ENCODE measurements around the gene HECW1.
A peak's percentile ranks its signal among the peaks of the same experiment; 100 is the strongest.
"Not testable (repeated sequence)": the region's sequence is repeated elsewhere in the genome, so short reads cannot be mapped to it uniquely, and the experiment has no call there.

Gene HECW1

DNA sequence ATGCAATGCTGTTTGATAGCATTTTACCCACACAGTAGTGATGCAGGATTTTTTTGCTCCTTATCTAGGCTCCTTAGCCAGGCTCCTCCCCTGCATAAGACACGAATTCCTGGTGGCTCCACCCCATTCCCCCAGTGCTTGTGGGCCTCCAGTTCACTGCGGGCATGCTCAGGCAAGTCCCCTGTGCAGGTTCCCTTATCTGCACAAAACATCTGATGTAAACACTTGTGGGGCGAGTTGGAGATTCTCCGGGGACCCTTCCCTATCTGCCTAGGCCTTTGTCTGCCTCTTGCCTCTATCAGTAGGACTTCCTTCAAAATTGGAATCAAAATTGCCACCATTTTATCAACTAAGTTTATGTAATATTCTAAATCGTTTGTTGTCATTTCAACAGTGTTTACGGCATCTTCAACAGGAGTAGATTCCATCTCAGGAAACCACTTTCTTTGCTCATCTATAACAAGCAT lies 465.1 kb downstream of the HECW1 start:
- DNase-seq (ENCODE audit: low read depth in 2 of 2), result no peak

DNA sequence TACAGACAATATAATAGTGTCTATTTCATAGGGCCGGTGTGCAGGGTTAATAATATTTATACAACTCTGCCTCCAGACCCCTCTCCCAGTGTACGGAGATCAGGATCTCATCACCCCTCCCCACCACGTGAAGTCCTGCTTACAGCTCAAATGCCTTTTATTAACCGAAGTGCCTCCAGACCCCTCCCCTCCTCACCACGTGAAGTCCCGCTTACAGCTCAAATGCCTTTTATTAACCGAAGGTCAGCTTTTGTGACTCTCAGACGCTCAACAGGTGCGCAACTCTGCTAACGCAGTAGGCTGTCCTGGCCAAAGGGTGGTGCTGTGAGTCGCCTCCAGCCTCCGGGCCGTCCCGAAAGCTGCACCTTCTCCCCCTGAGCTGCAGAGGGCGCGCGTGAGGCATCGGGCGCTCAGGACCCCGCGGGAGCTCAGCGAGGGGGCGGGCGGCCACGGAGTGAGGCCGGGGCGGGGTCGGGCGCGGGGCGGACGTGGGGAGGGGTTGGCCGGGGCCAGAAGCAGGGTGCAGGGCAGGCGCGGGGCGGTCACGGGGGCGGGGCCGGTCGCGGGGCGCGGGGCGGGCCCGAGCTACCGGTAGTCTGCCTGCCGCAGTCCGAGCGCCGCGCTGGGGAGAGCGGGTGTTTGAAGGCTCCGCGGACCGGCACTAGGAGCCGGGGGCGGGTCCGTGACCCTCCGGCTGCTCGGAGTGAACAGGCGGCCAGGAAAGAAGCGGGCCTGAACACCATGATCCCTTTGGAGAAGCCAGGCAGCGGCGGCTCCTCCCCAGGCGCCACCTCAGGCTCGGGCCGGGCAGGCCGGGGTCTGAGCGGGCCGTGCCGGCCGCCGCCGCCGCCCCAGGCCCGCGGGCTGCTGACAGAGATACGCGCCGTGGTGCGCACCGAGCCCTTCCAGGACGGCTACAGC lies 470.3 kb downstream of the HECW1 start, which contains the start of gene STK17A:
Gene STK17A (plus strand): TSS at position 606 of the 921 bp plus-strand sequence. CDS start 136 bp downstream, at position 742.
- DNase-seq (ENCODE audit: low read depth in 2 of 2), result peak; percentile 89 to 91

DNA sequence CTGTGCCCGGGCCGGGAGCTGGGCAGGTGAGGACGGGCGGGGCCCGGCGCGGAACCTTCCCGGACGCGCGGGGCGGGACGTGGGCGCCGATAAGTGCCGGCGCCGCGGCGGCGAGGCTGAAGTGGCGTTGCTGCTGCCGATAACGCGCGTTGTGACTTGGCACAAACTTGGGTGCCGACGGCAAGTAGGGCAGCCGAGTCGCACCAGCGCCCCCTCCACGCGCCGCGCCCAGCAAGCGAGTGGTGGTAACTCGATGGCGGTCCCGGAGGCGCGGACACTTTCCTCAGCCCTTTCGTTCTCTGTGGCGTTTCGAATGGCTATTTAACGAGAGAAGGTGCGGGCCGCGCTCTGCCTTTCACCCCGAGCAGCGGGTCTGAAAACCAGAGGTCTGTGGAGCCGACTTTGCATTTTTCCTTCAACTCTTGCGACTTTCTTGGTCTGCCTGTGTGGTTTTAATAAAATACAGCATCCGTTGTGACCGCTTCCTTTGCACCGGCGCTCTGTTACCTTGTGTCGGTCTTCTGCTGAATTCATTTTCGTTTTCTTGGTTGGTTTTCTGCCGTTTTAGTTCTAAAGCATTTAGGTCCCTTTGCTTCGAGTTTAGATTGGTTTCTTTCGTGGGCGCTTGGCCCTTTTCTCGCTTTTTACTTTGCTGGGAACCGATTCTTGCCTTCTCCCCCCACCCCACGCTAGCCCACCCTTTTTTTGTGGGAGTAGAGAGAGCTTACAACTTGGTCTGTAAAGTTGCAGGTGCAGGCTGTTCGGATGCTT lies 471.2 kb downstream of the HECW1 start:
- DNase-seq (ENCODE audit: low read depth in 2 of 2), result peak; percentile 50 to 51

DNA sequence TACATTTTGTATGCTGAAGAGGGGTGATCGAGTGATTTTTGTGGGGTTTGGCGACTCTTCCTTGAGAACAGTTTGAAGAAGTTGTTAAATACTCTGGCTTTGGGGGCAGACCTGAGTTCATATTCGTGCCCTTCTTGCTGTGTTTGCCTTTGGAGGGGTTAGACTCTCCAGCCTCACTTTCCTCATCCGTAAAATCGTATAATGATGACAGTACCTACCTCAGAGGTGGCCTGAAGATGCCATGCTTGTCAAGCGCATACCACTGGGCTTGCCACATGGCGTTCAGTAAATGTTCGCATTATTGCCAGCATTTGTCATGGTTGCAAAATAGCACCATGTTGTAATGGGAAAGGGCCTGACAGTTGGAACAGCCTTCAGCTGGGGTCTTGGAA lies 471.7 kb downstream of the HECW1 start:
- no peak for DNase-seq (ENCODE audit: low read depth in 2 of 2)

DNA sequence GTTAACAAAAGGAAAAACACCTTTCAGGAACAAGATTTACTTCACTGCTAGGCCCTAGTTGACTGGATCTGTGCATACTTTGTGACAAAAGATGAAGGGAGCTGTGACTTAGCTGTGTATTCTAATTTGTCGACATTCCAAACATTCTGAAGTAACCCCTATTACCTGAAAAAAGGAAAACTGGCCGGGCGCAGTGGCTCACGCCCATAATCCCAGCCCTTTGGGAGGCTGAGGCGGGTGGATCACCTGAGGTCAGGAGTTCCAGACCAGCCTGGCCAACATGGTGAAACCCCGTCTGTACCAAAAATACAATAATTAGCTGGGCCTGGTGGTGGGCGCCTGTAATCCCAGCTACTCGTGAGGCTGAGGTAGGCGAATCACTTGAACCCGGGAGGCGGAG lies 472.3 kb downstream of the HECW1 start:
- not testable (repeated sequence) for DNase-seq (ENCODE audit: low read depth in 2 of 2)

- DNase-seq (ENCODE audit: low read depth in 2 of 2), result no peak
Measured at GRCh38 chr7:43585562-43585961, 473.1 kb downstream of the HECW1 start.

DNA sequence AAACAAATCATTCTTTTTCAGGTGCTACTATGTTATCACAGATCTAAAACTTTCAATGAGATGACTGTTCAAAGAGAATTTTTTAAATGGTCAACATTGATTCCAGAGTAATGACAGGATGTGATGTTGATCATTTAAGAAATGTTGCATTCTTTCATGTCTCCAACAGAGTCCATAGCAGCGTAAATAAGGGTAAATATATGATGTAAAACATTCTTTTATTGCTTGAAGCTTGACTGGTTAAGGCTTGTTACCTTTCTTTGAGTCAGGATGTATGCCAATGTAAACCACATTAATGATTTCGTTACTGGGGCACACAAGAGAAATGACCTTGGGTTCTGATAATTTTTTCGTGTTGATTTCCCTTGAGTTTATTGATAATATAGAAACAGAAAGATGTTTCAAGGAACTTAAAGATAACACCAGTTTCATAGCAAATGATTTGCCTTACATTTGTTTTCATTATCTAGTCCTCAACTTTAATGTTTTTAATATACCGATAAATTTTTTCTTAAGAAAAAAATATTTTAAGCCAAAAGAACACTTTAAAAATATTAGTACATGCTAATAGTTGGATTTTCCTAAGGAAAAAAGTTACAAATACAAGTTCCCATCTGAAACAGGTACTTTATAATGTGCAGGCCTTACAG lies 473.9 kb downstream of the HECW1 start:
- no peak for DNase-seq (ENCODE audit: low read depth in 2 of 2)

DNA sequence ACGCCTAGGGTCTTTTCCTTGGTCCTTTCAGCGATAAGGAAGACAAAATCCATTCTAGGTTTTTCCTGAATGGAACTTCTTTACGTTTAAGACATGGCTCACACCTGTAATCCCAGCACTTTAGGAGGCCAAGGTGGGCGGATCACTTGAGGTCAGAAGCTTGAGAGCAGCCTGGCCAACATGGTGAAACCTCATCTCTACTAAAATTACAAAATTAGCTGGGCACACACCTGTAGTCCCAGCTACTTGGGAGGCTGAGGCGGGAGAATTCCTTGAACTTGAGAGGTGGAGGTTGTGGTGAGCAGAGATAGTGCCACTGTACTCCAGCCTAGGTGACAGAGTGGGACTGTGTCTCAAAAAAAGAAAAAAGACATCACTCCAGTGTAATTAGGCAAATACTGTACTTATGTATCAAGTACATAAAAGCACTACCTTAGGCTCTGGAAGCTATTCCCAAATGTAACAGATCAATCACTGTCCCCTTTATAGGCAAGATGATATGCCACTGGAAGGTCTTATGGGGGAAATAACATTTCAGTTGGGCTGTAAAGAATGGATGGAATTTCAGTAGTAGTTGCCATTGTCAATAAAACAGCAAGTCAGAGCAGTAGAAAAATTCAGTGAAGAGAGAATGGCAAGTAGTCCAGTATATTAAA lies 476.2 kb downstream of the HECW1 start:
- DNase-seq (ENCODE audit: low read depth in 2 of 2), result no peak

DNA sequence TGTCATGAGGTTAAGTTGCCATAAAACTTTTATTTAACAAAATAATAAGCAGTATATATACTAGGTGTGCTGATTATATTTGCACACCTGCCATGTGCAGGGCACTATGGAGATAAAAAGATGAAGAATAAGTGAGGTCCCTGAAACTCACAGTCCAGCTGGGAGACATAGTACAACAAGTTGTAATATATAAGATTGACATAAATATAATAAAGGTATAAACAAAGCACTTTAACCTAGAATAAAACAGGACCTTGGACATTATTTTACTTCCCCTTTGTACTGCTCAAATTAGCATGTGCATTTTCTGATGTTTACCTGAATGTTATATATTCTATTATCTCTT lies 476.7 kb downstream of the HECW1 start:
- DNase-seq (ENCODE audit: low read depth in 2 of 2), result no peak

DNA sequence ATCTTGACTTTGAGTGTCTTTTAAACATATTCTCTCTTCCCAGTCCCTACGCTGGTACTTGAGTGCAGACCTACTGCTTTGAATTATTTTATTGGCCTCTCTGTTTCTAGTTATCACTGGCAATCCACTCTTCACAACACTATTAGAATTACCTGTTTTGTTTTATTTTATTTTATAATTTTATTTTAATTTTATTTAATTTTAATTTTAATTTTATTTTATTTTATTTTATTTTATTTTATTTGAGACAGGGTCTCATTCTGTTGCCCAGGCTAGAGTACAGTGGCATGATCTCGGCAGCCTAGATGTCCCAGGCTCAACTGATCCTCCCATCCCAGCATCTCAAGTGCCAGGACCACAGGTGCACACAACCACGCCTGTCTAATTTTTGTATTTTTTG lies 477.3 kb downstream of the HECW1 start:
- DNase-seq (ENCODE audit: low read depth in 2 of 2), result no peak

- DNase-seq (ENCODE audit: low read depth in 2 of 2), result no peak
Measured at GRCh38 chr7:43590862-43591557, 478.6 kb downstream of the HECW1 start.

GRCh38 chr7:43591558-43592180 lies 479.2 kb downstream of the HECW1 start:
- no peak for DNase-seq (ENCODE audit: low read depth in 2 of 2)

DNA sequence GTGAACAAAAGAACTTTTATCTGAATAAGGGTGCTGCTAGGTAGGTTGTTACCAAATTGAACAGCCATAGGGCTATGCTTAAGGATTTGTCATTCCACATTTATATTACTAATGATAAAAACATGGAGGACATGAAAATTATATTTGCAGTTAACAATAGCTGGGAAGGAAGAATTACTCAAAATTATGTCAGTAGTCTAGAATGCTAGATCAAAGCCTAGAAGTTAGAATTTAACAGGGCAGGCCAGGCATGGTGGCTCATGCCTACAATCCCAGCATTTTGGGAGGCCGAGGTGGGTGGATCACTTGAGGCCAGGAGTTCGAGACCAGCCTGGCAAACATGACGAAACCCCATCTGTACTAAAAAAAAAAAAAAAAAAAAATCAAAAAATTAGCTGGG lies 479.9 kb downstream of the HECW1 start:
- no peak for DNase-seq (ENCODE audit: low read depth in 2 of 2)

DNA sequence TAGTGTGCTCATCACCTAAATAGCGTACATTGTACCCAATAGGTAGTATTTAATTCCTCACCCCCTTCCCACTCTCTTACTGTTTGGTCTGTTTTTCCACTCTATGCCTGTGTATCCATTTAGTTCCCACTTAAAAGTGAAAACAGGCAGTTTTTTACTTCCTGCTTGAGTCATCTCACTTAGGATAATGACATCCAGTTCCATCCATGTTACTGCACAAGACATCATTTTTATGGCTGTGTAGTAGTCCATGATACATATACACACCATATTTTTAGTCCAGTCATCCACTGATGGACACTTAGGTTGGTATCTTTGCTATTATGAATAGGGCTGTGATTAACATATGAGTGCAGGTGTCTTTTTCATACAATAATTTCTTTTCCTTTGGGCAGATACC lies 480.6 kb downstream of the HECW1 start:
- DNase-seq (ENCODE audit: low read depth in 2 of 2), result no peak

- DNase-seq (ENCODE audit: low read depth in 2 of 2), result no peak
Measured at GRCh38 chr7:43594020-43594419, 481.6 kb downstream of the HECW1 start.

DNA sequence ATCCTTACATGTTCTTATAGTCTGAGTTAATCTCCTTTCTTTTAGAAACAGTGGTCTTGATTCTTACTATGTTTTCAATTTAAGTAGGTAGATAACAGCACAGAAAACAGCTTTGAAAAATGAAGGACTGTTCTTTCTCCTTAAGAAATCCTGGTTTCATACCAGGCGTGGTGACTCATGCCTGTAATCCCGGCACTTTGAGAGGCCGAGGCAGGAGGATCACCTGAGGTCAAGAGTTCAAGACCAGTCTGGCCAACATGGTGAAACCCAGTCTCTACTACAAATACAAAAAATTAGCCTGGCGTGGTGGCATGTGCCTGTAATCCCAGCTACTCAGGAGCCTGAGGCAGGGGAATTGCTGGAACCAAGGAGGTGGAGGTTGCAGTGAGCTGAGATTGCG lies 484.0 kb downstream of the HECW1 start:
- DNase-seq (ENCODE audit: low read depth in 2 of 2), result not testable (repeated sequence)

DNA sequence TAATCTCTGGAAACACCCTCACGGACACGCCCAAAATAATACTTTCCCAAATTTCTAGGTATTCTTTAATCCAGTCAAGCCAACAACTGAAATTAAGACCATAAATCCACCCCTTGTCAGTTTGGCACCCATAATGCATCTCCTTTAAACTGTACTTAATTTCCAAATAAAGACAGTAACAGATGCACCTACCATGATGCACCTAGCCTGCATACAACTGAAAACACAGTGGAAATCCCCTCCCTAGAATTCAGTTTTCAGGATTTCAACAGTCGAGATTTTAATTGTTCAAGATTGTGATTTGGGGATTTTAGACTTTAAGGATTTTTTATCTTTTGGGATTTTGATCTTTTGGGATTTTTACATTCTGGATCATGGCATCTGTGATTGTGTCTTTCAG lies 487.6 kb downstream of the HECW1 start:
- no peak for DNase-seq (ENCODE audit: low read depth in 2 of 2)

- no peak for DNase-seq (ENCODE audit: low read depth in 2 of 2)
Measured at GRCh38 chr7:43602256-43602655, 489.8 kb downstream of the HECW1 start.

DNA sequence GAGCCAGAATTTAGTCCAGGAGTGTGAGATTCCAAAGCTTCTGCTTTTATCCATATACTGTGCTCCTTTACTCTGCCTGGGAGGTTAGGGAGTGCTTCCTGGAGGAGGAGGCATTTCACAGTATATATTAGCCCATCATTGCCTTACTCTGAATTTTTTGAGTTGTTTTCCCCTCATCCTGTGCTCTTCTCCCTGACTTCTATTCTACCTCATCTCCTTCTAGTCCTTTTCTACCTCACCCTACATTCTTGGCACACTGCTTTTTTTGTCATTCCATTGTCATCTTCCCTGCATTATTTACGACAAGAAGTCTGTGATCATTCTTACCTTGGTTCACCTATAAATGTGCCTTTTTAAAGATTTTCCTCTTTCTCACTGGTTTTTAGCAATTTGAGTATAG lies 491.8 kb downstream of the HECW1 start:
- DNase-seq (ENCODE audit: low read depth in 2 of 2), result no peak

DNA sequence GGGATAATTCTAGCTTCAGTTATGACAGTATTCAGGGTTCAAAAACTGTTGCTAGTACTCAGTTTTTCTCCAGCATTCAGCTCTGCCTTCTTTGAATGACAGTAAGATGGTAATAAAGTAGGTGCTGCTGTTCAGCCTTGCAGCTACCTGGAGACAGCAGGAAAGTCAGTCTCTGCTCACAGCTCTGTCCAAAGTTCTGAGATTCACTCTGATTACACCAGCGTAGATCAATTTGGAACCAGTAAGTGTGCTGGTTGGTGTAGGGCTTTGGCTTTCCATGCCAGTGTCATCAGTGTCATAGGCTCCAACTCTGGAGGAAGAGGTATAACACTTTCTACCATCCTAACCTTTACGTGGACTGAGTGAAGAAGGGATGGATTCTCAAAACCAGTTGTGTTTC lies 496.6 kb downstream of the HECW1 start:
- no peak for DNase-seq (ENCODE audit: low read depth in 2 of 2)

DNA sequence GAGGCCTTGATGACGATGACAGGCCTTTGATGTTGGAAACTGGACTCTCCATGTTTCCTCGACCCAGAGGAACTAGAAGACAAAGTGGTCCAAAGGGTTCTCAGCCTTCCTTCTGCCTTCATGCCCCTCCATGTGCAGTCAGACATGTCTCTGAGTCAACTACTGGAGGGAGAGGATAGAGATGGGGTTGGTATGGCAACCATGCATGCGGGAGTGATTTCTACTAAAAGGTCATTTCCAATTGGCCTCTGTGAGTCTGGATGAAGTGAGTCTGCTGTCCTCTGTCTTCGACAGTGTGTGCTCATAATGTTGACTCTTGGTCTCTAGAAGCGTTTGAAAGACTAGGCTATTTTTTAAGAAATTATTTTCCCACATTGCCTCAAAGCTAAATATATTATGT lies 499.7 kb downstream of the HECW1 start:
- no peak for DNase-seq (ENCODE audit: low read depth in 2 of 2)

All from stimulated activated CD8-positive, alpha-beta memory T cell treated with anti-CD3 and anti-CD28 coated beads, Interleukin-2, amount 100 ng/mL, for 1 hour (primary cell).